ENCODE results near the gene MAP1LC3B2.
A peak's percentile ranks its signal among the peaks of the same experiment; 100 is the strongest.

The MAP1LC3B2 gene

GRCh38 chr12:116592731-116593130 lies 33.5 kb downstream of the MAP1LC3B2 start:
- 97% methylated on average over 8 of the region's 8 CpGs for WGBS
- H3K27me3 ChIP-seq (ENCODE audit: control insufficient read depth in 1 of 2, insufficient read depth in 1 of 2, low read length in 2 of 2), result no peaks in the 10 kb centered on the region
- no peak overlapping the region for H3K14ac ChIP-seq (ENCODE audit: low read length in 2 of 2)
- no peaks in the 10 kb centered on the region for H3K36me3 ChIP-seq (ENCODE audit: control insufficient read depth in 1 of 2, insufficient read depth in 2 of 2, low read depth in 1 of 2, low read length in 2 of 2)
- H3K23ac ChIP-seq (ENCODE audit: low read length in 2 of 2), result no peak overlapping the region
- H3K79me1 ChIP-seq (replicated peaks; ENCODE audit: low read length, poor library complexity, severe bottlenecking), result no peaks in the 10 kb centered on the region
- H3K4ac ChIP-seq (ENCODE audit: low read depth in 1 of 2, low read length in 2 of 2), result no peak overlapping the region
- H3K18ac ChIP-seq (ENCODE audit: low read depth in 1 of 2, low read length in 2 of 2), result no peak overlapping the region
- no peak overlapping the region for H4K91ac ChIP-seq (ENCODE audit: low read length)
- H2BK120ac ChIP-seq (ENCODE audit: low read depth, low read length), result no peak overlapping the region
- H2AFZ ChIP-seq (ENCODE audit: low read depth, low read length), result no peak overlapping the region
- H3K9me3 ChIP-seq (ENCODE audit: control insufficient read depth, low read length), result no peaks in the 10 kb centered on the region
- no peak overlapping the region for H3K4me2 ChIP-seq (ENCODE audit: low read length, poor library complexity, severe bottlenecking)
- no peak overlapping the region for H4K8ac ChIP-seq (ENCODE audit: low read length)
- no peak overlapping the region for H2BK12ac ChIP-seq (ENCODE audit: low read length in 2 of 2)
- no peak overlapping the region for H2BK15ac ChIP-seq (ENCODE audit: low read depth, poor library complexity, severe bottlenecking)
- no peak overlapping the region for H3K27ac ChIP-seq (ENCODE audit: low read length, poor library complexity, severe bottlenecking)
- peak overlapping the region; percentile 65 for H3K9ac ChIP-seq (ENCODE audit: low read length)
- peaks cover 1% of the 10 kb centered on the region for H3K4me1 ChIP-seq (ENCODE audit: control insufficient read depth, insufficient read depth, low read depth, low read length)
- peak overlapping the region in 1 of 2 experiments; percentile 33 for H3K4me3 ChIP-seq (ENCODE audit: insufficient read depth in 1 of 2, low read depth in 1 of 2, low read length in 2 of 2)
- H2AK5ac ChIP-seq (ENCODE audit: low read length, severe bottlenecking), result no peak overlapping the region
- DNase-seq, result no peak
- H2BK5ac ChIP-seq (ENCODE audit: low read depth, low read length, poor library complexity, severe bottlenecking), result no peak overlapping the region

- Histone ChIP-seq H3K9ac (ENCODE audit: low read length) (peak overlapping the region; percentile 11), H4K8ac (ENCODE audit: low read length) (peak overlapping the region; percentile 51), H3K4me1 (ENCODE audit: control insufficient read depth, insufficient read depth, low read depth, low read length) (peaks cover 3% of the 10 kb centered on the region), H4K91ac (ENCODE audit: low read length) (no peak overlapping the region), H3K4me2 (ENCODE audit: low read length, poor library complexity, severe bottlenecking) (no peak overlapping the region), H2BK12ac (ENCODE audit: low read length in 2 of 2) (no peak overlapping the region), H2BK120ac (ENCODE audit: low read depth, low read length) (no peak overlapping the region), H3K23ac (ENCODE audit: low read length in 2 of 2) (no peak overlapping the region), H3K79me1 (replicated peaks; ENCODE audit: low read length, poor library complexity, severe bottlenecking) (no peaks in the 10 kb centered on the region), H2BK5ac (ENCODE audit: low read depth, low read length, poor library complexity, severe bottlenecking) (no peak overlapping the region), H3K27ac (ENCODE audit: low read length, poor library complexity, severe bottlenecking) (no peak overlapping the region), H3K14ac (ENCODE audit: low read length in 2 of 2) (no peak overlapping the region), H3K18ac (ENCODE audit: low read depth in 1 of 2, low read length in 2 of 2) (no peak overlapping the region), H2AK5ac (ENCODE audit: low read length, severe bottlenecking) (no peak overlapping the region), H2AFZ (ENCODE audit: low read depth, low read length) (no peak overlapping the region), H3K36me3 (ENCODE audit: control insufficient read depth in 1 of 2, insufficient read depth in 2 of 2, low read depth in 1 of 2, low read length in 2 of 2) (no peaks in the 10 kb centered on the region), H3K4me3 (ENCODE audit: insufficient read depth in 1 of 2, low read depth in 1 of 2, low read length in 2 of 2) (no peak overlapping the region), H2BK15ac (ENCODE audit: low read depth, poor library complexity, severe bottlenecking) (no peak overlapping the region), H3K4ac (ENCODE audit: low read depth in 1 of 2, low read length in 2 of 2) (no peak overlapping the region), H3K27me3 (ENCODE audit: control insufficient read depth in 1 of 2, insufficient read depth in 1 of 2, low read length in 2 of 2) (no peaks in the 10 kb centered on the region), H3K9me3 (ENCODE audit: control insufficient read depth, low read length) (no peaks in the 10 kb centered on the region)
- DNase-seq, result no peak
- 91% methylated on average over 12 of the region's 12 CpGs for WGBS
Observed at GRCh38 chr12:116594325-116595038, 35.3 kb downstream of the MAP1LC3B2 start.

GRCh38 chr12:116595186-116595585 lies 36.0 kb downstream of the MAP1LC3B2 start:
- Histone ChIP-seq H3K4me2 (ENCODE audit: low read length, poor library complexity, severe bottlenecking) (no peak overlapping the region), H3K23ac (ENCODE audit: low read length in 2 of 2) (no peak overlapping the region), H3K9ac (ENCODE audit: low read length) (peak overlapping the region; percentile 11), H2BK15ac (ENCODE audit: low read depth, poor library complexity, severe bottlenecking) (no peak overlapping the region), H3K4ac (ENCODE audit: low read depth in 1 of 2, low read length in 2 of 2) (no peak overlapping the region), H4K8ac (ENCODE audit: low read length) (no peak overlapping the region), H3K4me3 (ENCODE audit: insufficient read depth in 1 of 2, low read depth in 1 of 2, low read length in 2 of 2) (no peak overlapping the region), H2BK5ac (ENCODE audit: low read depth, low read length, poor library complexity, severe bottlenecking) (no peak overlapping the region), H3K79me1 (replicated peaks; ENCODE audit: low read length, poor library complexity, severe bottlenecking) (no peaks in the 10 kb centered on the region), H3K27ac (ENCODE audit: low read length, poor library complexity, severe bottlenecking) (no peak overlapping the region), H2AFZ (ENCODE audit: low read depth, low read length) (no peak overlapping the region), H3K27me3 (ENCODE audit: control insufficient read depth in 1 of 2, insufficient read depth in 1 of 2, low read length in 2 of 2) (no peaks in the 10 kb centered on the region), H2BK12ac (ENCODE audit: low read length in 2 of 2) (no peak overlapping the region), H3K4me1 (ENCODE audit: control insufficient read depth, insufficient read depth, low read depth, low read length) (peaks cover 3% of the 10 kb centered on the region), H3K14ac (ENCODE audit: low read length in 2 of 2) (no peak overlapping the region), H3K36me3 (ENCODE audit: control insufficient read depth in 1 of 2, insufficient read depth in 2 of 2, low read depth in 1 of 2, low read length in 2 of 2) (no peaks in the 10 kb centered on the region), H2BK120ac (ENCODE audit: low read depth, low read length) (no peak overlapping the region), H4K91ac (ENCODE audit: low read length) (no peak overlapping the region), H3K18ac (ENCODE audit: low read depth in 1 of 2, low read length in 2 of 2) (no peak overlapping the region), H3K9me3 (ENCODE audit: control insufficient read depth, low read length) (no peaks in the 10 kb centered on the region), H2AK5ac (ENCODE audit: low read length, severe bottlenecking) (no peak overlapping the region)
- DNase-seq, result no peak
- 0% methylated on average over 1 of the region's 1 CpG for WGBS

- no peaks in the 10 kb centered on the region for H3K9me3 ChIP-seq (ENCODE audit: control insufficient read depth, low read length)
- H3K4me2 ChIP-seq (ENCODE audit: low read length, poor library complexity, severe bottlenecking), result no peak overlapping the region
- no peak overlapping the region for H2AK5ac ChIP-seq (ENCODE audit: low read length, severe bottlenecking)
- no peak overlapping the region for H4K8ac ChIP-seq (ENCODE audit: low read length)
- no peak overlapping the region for H3K9ac ChIP-seq (ENCODE audit: low read length)
- H3K4ac ChIP-seq (ENCODE audit: low read depth in 1 of 2, low read length in 2 of 2), result no peak overlapping the region
- no peaks in the 10 kb centered on the region for H3K79me1 ChIP-seq (replicated peaks; ENCODE audit: low read length, poor library complexity, severe bottlenecking)
- H2AFZ ChIP-seq (ENCODE audit: low read depth, low read length), result no peak overlapping the region
- H2BK15ac ChIP-seq (ENCODE audit: low read depth, poor library complexity, severe bottlenecking), result no peak overlapping the region
- no peak overlapping the region for H2BK5ac ChIP-seq (ENCODE audit: low read depth, low read length, poor library complexity, severe bottlenecking)
- no peak overlapping the region for H4K91ac ChIP-seq (ENCODE audit: low read length)
- H3K18ac ChIP-seq (ENCODE audit: low read depth in 1 of 2, low read length in 2 of 2), result no peak overlapping the region
- H2BK120ac ChIP-seq (ENCODE audit: low read depth, low read length), result no peak overlapping the region
- no peak overlapping the region for H3K23ac ChIP-seq (ENCODE audit: low read length in 2 of 2)
- no peaks in the 10 kb centered on the region for H3K27me3 ChIP-seq (ENCODE audit: control insufficient read depth in 1 of 2, insufficient read depth in 1 of 2, low read length in 2 of 2)
- DNase-seq, result no peak
- H3K14ac ChIP-seq (ENCODE audit: low read length in 2 of 2), result peak overlapping the region in 1 of 2 experiments; percentile 18
- no peaks in the 10 kb centered on the region for H3K36me3 ChIP-seq (ENCODE audit: control insufficient read depth in 1 of 2, insufficient read depth in 2 of 2, low read depth in 1 of 2, low read length in 2 of 2)
- no peak overlapping the region for H3K27ac ChIP-seq (ENCODE audit: low read length, poor library complexity, severe bottlenecking)
- no peak overlapping the region for H2BK12ac ChIP-seq (ENCODE audit: low read length in 2 of 2)
- no peak overlapping the region for H3K4me3 ChIP-seq (ENCODE audit: insufficient read depth in 1 of 2, low read depth in 1 of 2, low read length in 2 of 2)
- H3K4me1 ChIP-seq (ENCODE audit: control insufficient read depth, insufficient read depth, low read depth, low read length), result peaks cover 3% of the 10 kb centered on the region
Observed at GRCh38 chr12:116595672-116596071, 36.5 kb downstream of the MAP1LC3B2 start.
